Measurements from ENCODE around the gene PDHB.
A peak's percentile ranks its signal among the peaks of the same experiment; 100 is the strongest.

Gene PDHB

GRCh38 chr3:58434990-58435389 is 1.4 kb upstream of the PDHB start:
- no peak for DNase-seq

- no peak for DNase-seq
These were observed 879 bp upstream of the PDHB start for GRCh38 chr3:58434511-58434910.

GRCh38 chr3:58434168-58434504 is 504 bp upstream of the PDHB start:
- DNase-seq: no peak

GRCh38 chr3:58432905-58433304 is 727 bp downstream of the PDHB start:
- DNase-seq: no peak

GRCh38 chr3:58429657-58430056 is 4.0 kb downstream of the PDHB start:
- DNase-seq: no peak

GRCh38 chr3:58427661-58428361 is 5.8 kb downstream of the PDHB start:
- DNase-seq: no peak

- no peak for DNase-seq
These were observed 7.8 kb downstream of the PDHB start for GRCh38 chr3:58425782-58426181.

- no peak for DNase-seq
These were observed 9.0 kb downstream of the PDHB start for GRCh38 chr3:58424613-58425012.

- no peak for DNase-seq
These were observed 10.8 kb downstream of the PDHB start for GRCh38 chr3:58422756-58423325.

GRCh38 chr3:58421004-58421403 is 12.6 kb downstream of the PDHB start:
- no peak for DNase-seq

- DNase-seq: no peak
These were observed 13.7 kb downstream of the PDHB start for GRCh38 chr3:58419780-58420507.

- no peak for DNase-seq
These were observed 15.4 kb downstream of the PDHB start for GRCh38 chr3:58418227-58418626.

- DNase-seq: no peak
These were observed 16.6 kb downstream of the PDHB start for GRCh38 chr3:58417075-58417474.

GRCh38 chr3:58416191-58416590 is 17.4 kb downstream of the PDHB start:
- no peak for DNase-seq

- DNase-seq: peak; percentile 38
These were observed 19.0 kb downstream of the PDHB start for GRCh38 chr3:58414538-58415197.

- no peak for DNase-seq
These were observed 21.5 kb downstream of the PDHB start for GRCh38 chr3:58411851-58412830.

GRCh38 chr3:58411036-58411435 is 22.6 kb downstream of the PDHB start:
- no peak for DNase-seq

- no peak for DNase-seq
These were observed 24.0 kb downstream of the PDHB start for GRCh38 chr3:58409663-58410062.

GRCh38 chr3:58408906-58409305 is 24.7 kb downstream of the PDHB start:
- no peak for DNase-seq

GRCh38 chr3:58404396-58404795 is 29.2 kb downstream of the PDHB start:
- no peak for DNase-seq

GRCh38 chr3:58403513-58404109 is 30.0 kb downstream of the PDHB start:
- DNase-seq: no peak

- no peak for DNase-seq
These were observed 34.8 kb downstream of the PDHB start for GRCh38 chr3:58398669-58399333.

Measured in activated T-cell treated with anti-CD3 and anti-CD28 coated beads for 4 hours (primary cell).